ENCODE data around the gene TNS1.

Gene TNS1

DNA sequence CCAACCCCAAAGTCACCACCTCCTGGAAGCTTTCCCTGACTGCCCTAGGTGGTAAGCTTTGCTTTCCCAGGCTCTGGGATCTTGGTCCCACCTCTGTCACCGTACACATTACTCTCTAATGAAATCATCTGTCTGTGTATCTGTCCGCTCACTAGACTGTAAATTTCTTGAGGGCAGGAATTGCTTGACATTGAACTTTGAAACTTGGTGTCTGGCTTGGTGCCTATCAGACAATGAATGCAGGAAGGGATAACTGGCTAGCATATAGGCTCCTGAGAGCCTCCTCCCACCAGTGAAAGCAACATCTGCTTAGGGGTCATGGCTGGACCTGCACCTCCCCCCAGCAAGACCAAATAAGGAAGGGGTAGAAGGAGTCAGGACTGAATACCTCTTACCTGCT lies 155.7 kb downstream of the TNS1 start:
- no peak overlapping the region for H3K4me2 ChIP-seq (ENCODE audit: low read depth, low read length, poor library complexity, severe bottlenecking)
- H3K4me3 ChIP-seq (ENCODE audit: low read length, poor library complexity, severe bottlenecking), result no peak overlapping the region
- no peaks in the 10 kb centered on the region for H3K36me3 ChIP-seq (ENCODE audit: insufficient read depth, low read length)
- TF ChIP-seq, protein P1, sequence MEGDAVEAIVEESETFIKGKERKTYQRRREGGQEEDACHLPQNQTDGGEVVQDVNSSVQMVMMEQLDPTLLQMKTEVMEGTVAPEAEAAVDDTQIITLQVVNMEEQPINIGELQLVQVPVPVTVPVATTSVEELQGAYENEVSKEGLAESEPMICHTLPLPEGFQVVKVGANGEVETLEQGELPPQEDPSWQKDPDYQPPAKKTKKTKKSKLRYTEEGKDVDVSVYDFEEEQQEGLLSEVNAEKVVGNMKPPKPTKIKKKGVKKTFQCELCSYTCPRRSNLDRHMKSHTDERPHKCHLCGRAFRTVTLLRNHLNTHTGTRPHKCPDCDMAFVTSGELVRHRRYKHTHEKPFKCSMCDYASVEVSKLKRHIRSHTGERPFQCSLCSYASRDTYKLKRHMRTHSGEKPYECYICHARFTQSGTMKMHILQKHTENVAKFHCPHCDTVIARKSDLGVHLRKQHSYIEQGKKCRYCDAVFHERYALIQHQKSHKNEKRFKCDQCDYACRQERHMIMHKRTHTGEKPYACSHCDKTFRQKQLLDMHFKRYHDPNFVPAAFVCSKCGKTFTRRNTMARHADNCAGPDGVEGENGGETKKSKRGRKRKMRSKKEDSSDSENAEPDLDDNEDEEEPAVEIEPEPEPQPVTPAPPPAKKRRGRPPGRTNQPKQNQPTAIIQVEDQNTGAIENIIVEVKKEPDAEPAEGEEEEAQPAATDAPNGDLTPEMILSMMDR (conservative IDR thresholded peaks at IDR 0.05; ENCODE audit: low read length), result no peak
- no peak for TF ChIP-seq EZH2phosphoT487 (IDR thresholded peaks at IDR 0.05; ENCODE audit: borderline replicate concordance)
- H3K9me2 ChIP-seq (replicated peaks; ENCODE audit: low read depth, low read length), result no peaks in the 10 kb centered on the region
- no peaks in the 10 kb centered on the region for H3F3A ChIP-seq (ENCODE audit: low read depth)
- H3K79me2 ChIP-seq (ENCODE audit: insufficient read depth, low read length), result no peaks in the 10 kb centered on the region
- H3K27me3 ChIP-seq (ENCODE audit: insufficient read depth, low read length, poor library complexity, severe bottlenecking), result no peaks in the 10 kb centered on the region
- no peaks in the 10 kb centered on the region for H3K4me1 ChIP-seq (ENCODE audit: insufficient read depth, low read length, poor library complexity, severe bottlenecking)
- no peak overlapping the region for H2AFZ ChIP-seq (ENCODE audit: low read length)
- H4K20me1 ChIP-seq (ENCODE audit: insufficient read depth, low read length, poor library complexity, severe bottlenecking), result no peaks in the 10 kb centered on the region
- no peak overlapping the region for H3K9ac ChIP-seq (ENCODE audit: low read depth, low read length, poor library complexity, severe bottlenecking)
- H3K9me3 ChIP-seq (ENCODE audit: insufficient read depth, low read depth, low read length), result peaks cover 11% of the 10 kb centered on the region; the same call in 1 of the 2 replicates

DNA sequence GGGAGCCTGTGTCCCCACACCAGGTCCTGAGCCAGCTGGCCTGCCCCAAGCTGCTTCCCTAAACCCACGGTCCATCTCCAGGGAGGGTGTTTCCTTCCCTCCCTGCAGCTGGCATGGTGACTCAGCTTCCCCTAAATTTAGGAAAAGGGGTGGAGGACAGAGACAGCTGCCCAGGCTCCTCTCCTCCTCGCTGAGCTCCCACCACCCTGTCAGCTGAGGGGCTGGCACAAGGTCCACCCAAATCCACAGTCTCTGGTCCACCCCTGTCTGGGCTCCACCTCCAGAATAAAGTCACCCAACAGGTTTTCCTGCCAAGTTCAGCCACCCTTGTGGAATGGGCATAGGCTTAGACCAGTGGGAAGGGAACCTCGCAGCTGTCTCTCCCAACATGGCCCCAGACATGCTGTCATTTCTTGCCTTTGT lies 156.5 kb downstream of the TNS1 start:
- TF ChIP-seq, protein P1 (conservative IDR thresholded peaks at IDR 0.05; ENCODE audit: low read length), result no peak
- TF ChIP-seq EZH2phosphoT487 (IDR thresholded peaks at IDR 0.05; ENCODE audit: borderline replicate concordance), result no peak
- Histone ChIP-seq H3K4me3 (ENCODE audit: low read length, poor library complexity, severe bottlenecking) (no peak overlapping the region), H3K79me2 (ENCODE audit: insufficient read depth, low read length) (no peaks in the 10 kb centered on the region), H3K4me2 (ENCODE audit: low read depth, low read length, poor library complexity, severe bottlenecking) (no peak overlapping the region), H3K36me3 (ENCODE audit: insufficient read depth, low read length) (no peaks in the 10 kb centered on the region), H3K4me1 (ENCODE audit: insufficient read depth, low read length, poor library complexity, severe bottlenecking) (no peaks in the 10 kb centered on the region), H3F3A (ENCODE audit: low read depth) (no peaks in the 10 kb centered on the region), H2AFZ (ENCODE audit: low read length) (no peak overlapping the region), H4K20me1 (ENCODE audit: insufficient read depth, low read length, poor library complexity, severe bottlenecking) (no peaks in the 10 kb centered on the region), H3K9ac (ENCODE audit: low read depth, low read length, poor library complexity, severe bottlenecking) (no peak overlapping the region), H3K9me2 (replicated peaks; ENCODE audit: low read depth, low read length) (no peaks in the 10 kb centered on the region), H3K27me3 (ENCODE audit: insufficient read depth, low read length, poor library complexity, severe bottlenecking) (no peaks in the 10 kb centered on the region), H3K9me3 (ENCODE audit: insufficient read depth, low read depth, low read length) (peaks cover 11% of the 10 kb centered on the region; the same call in 1 of the 2 replicates)

DNA sequence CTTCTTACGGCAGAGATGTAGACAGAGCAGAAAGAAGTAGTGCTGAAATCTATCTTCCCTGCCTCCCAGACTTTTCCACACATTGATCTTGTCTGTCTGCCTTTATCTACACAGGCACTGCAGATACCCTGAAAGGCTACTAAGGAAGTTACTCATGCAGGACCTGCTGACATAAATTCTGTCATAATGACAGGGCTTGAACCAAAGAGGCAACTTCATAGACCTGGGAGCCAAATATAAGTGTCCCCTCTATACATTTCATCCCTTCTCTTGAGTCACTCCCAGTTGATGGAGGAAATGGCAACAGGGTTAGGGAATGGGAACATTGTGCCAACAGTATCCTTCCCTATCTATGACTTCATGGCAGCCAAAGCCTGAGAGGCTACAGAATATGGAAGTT lies 157.5 kb downstream of the TNS1 start:
- Histone ChIP-seq H3K9me2 (replicated peaks; ENCODE audit: low read depth, low read length) (no peaks in the 10 kb centered on the region), H3K36me3 (ENCODE audit: insufficient read depth, low read length) (no peaks in the 10 kb centered on the region), H3K9me3 (ENCODE audit: insufficient read depth, low read depth, low read length) (peaks cover 11% of the 10 kb centered on the region; the same call in 1 of the 2 replicates), H3K4me2 (ENCODE audit: low read depth, low read length, poor library complexity, severe bottlenecking) (no peak overlapping the region), H3K4me3 (ENCODE audit: low read length, poor library complexity, severe bottlenecking) (no peak overlapping the region), H3K79me2 (ENCODE audit: insufficient read depth, low read length) (no peaks in the 10 kb centered on the region), H3F3A (ENCODE audit: low read depth) (no peaks in the 10 kb centered on the region), H3K9ac (ENCODE audit: low read depth, low read length, poor library complexity, severe bottlenecking) (no peak overlapping the region), H4K20me1 (ENCODE audit: insufficient read depth, low read length, poor library complexity, severe bottlenecking) (no peaks in the 10 kb centered on the region), H2AFZ (ENCODE audit: low read length) (no peak overlapping the region), H3K27me3 (ENCODE audit: insufficient read depth, low read length, poor library complexity, severe bottlenecking) (no peaks in the 10 kb centered on the region), H3K4me1 (ENCODE audit: insufficient read depth, low read length, poor library complexity, severe bottlenecking) (no peaks in the 10 kb centered on the region)
- TF ChIP-seq, protein P1 (conservative IDR thresholded peaks at IDR 0.05; ENCODE audit: low read length), result no peak
- no peak for TF ChIP-seq EZH2phosphoT487 (IDR thresholded peaks at IDR 0.05; ENCODE audit: borderline replicate concordance)

Data from Loucy (cell line).